ENCODE data around the gene SPATS2. TPM values are rescaled to one million over a fixed set of nuclear protein-coding genes. Genes with fewer than 3 reads are reported as not detected.

Gene SPATS2
- total and polyA plus RNA-seq, 7 donors = 6.9 to 32.1 (median 11.7) TPM

GRCh38 chr12:49456131-49456679 lies 88.9 kb downstream of the SPATS2 start:
- Histone ChIP-seq H3K27ac (no peak overlapping the region), H3K36me3 (no peaks in the 10 kb centered on the region), H3K4me3 (no peak overlapping the region), H3K9me3 (no peaks in the 10 kb centered on the region), H3K4me1 (no peaks in the 10 kb centered on the region), H3K27me3 (no peaks in the 10 kb centered on the region)
- 88 to 90% methylated on average over 2 of the region's 2 CpGs for WGBS, 2 donors
- intact Hi-C loops (cut with DNase I) = no loop called here
- no peak for TF ChIP-seq POLR2A (IDR thresholded peaks at IDR 0.05)
- TF ChIP-seq EP300 (IDR thresholded peaks at IDR 0.05) = no peak
- TF ChIP-seq CTCF (IDR thresholded peaks at IDR 0.05) = no peak
- TF ChIP-seq POLR2AphosphoS5 (IDR thresholded peaks at IDR 0.05) = no peak
- DNase-seq = no peak

- DNase-seq = no peak
- H3K9me3 ChIP-seq = no peaks in the 10 kb centered on the region
- 94 to 97% methylated on average over 3 of the region's 3 CpGs for WGBS, 2 donors
- H3K27me3 ChIP-seq = no peaks in the 10 kb centered on the region
- no peak for TF ChIP-seq EP300 (IDR thresholded peaks at IDR 0.05)
- TF ChIP-seq POLR2AphosphoS5 (IDR thresholded peaks at IDR 0.05) = no peak
- TF ChIP-seq CTCF (IDR thresholded peaks at IDR 0.05) = no peak
- TF ChIP-seq POLR2A (IDR thresholded peaks at IDR 0.05) = no peak
- peaks cover 0 to 5% (median 0%) of the 10 kb centered on the region in 4 donors for H3K4me1 ChIP-seq
- H3K27ac ChIP-seq = no peak overlapping the region
- intact Hi-C loops (cut with DNase I) = no loop called here
- H3K36me3 ChIP-seq = peaks cover 0 to 4% (median 0%) of the 10 kb centered on the region in 4 donors
- no peak overlapping the region for H3K4me3 ChIP-seq
Observed at GRCh38 chr12:49458816-49459215, 91.6 kb downstream of the SPATS2 start.

- H3K27ac ChIP-seq = no peak overlapping the region
- no peaks in the 10 kb centered on the region for H3K9me3 ChIP-seq
- no peaks in the 10 kb centered on the region for H3K27me3 ChIP-seq
- TF ChIP-seq CTCF (IDR thresholded peaks at IDR 0.05) = no peak
- no peak for TF ChIP-seq EP300 (IDR thresholded peaks at IDR 0.05)
- no peak for TF ChIP-seq POLR2AphosphoS5 (IDR thresholded peaks at IDR 0.05)
- TF ChIP-seq POLR2A (IDR thresholded peaks at IDR 0.05) = no peak
- peaks cover 0 to 4% (median 0%) of the 10 kb centered on the region in 4 donors for H3K36me3 ChIP-seq
- DNase-seq = no peak
- H3K4me1 ChIP-seq = peaks cover 0 to 5% (median 0%) of the 10 kb centered on the region in 4 donors
- WGBS, 2 donors = 23 to 58% methylated on average over 1 of the region's 1 CpG
- H3K4me3 ChIP-seq = no peak overlapping the region
- intact Hi-C loops (cut with DNase I) = no loop called here
Observed at GRCh38 chr12:49461221-49461620, 94.0 kb downstream of the SPATS2 start.

GRCh38 chr12:49462083-49462744 lies 95.0 kb downstream of the SPATS2 start:
- no peaks in the 10 kb centered on the region for H3K27me3 ChIP-seq
- no peaks in the 10 kb centered on the region for H3K9me3 ChIP-seq
- intact Hi-C loops (cut with DNase I) = no loop called here
- H3K4me3 ChIP-seq = no peak overlapping the region
- TF ChIP-seq POLR2AphosphoS5 (IDR thresholded peaks at IDR 0.05) (no peak), CTCF (IDR thresholded peaks at IDR 0.05) (no peak), POLR2A (IDR thresholded peaks at IDR 0.05) (no peak), EP300 (IDR thresholded peaks at IDR 0.05) (no peak)
- DNase-seq = no peak
- no peak overlapping the region for H3K27ac ChIP-seq
- H3K36me3 ChIP-seq = peaks cover 0 to 4% (median 0%) of the 10 kb centered on the region in 4 donors
- 71 to 88% methylated on average over 11 of the region's 11 CpGs for WGBS, 2 donors
- H3K4me1 ChIP-seq = peaks cover 0 to 5% (median 0%) of the 10 kb centered on the region in 4 donors

Data from sigmoid colon (tissue), 7 donors.